ENCODE measurements around the gene ZNF438. TPM values are rescaled to one million over a fixed set of nuclear protein-coding genes. Genes with fewer than 3 reads are reported as not detected.

ZNF438 gene
- polyA plus RNA-seq, 3 donors, result 5.4 to 11.1 (median 9.3) TPM

- Histone ChIP-seq H2AFZ (ENCODE audit: insufficient read depth, low read depth, low read length, poor library complexity, severe bottlenecking) (no peak overlapping the region), H3K4me2 (replicated peaks; ENCODE audit: extremely low read depth, low read length, poor library complexity, severe bottlenecking) (no peak overlapping the region), H3K36me3 (replicated peaks in 1 of 2; ENCODE audit: control insufficient read depth in 1 of 2, insufficient read depth in 2 of 2, low read length in 2 of 2) (peaks cover 0 to 6% of the 10 kb centered on the region in 2 donors), H3K9me3 (replicated peaks in 1 of 2; ENCODE audit: control insufficient read depth in 1 of 2, insufficient read depth in 1 of 2, low read length in 2 of 2) (no peaks in the 10 kb centered on the region), H3K4me1 (ENCODE audit: control insufficient read depth in 1 of 2, insufficient read depth in 2 of 2, low read length in 2 of 2) (no peaks in the 10 kb centered on the region), H3K27ac (ENCODE audit: low read depth in 1 of 2, low read length in 2 of 2) (no peak overlapping the region), H3K27me3 (ENCODE audit: control insufficient read depth in 2 of 2, insufficient read depth in 2 of 2, low read length in 2 of 2) (no peaks in the 10 kb centered on the region), H3K4me3 (replicated peaks in 1 of 3; ENCODE audit: low read depth in 2 of 3, low read length in 3 of 3) (no peak overlapping the region), H3K9ac (ENCODE audit: insufficient read depth, low read length, poor library complexity, severe bottlenecking) (no peak overlapping the region), H4K20me1 (ENCODE audit: insufficient read depth, low read length) (no peaks in the 10 kb centered on the region), H3K79me2 (ENCODE audit: insufficient read depth, low read length) (no peaks in the 10 kb centered on the region)
- DNase-seq, result no peak
- Mint-ChIP-seq H3K9me3 (peaks cover 0 to 3% (median 0%) of the 10 kb centered on the region in 7 donors), H3K27me3 (ENCODE audit: low read depth in 3 of 3) (no peaks in the 10 kb centered on the region), H3K27ac (peak overlapping the region in 2 of 7 donors; percentile 26 to 70), H3K36me3 (peaks cover 21 to 25% of the 10 kb centered on the region in 2 donors), H3K4me3 (no peak overlapping the region), H3K4me1 (peaks cover 2% of the 10 kb centered on the region)
- no peak for TF ChIP-seq CTCF (IDR thresholded peaks at IDR 0.05)
- 70% methylated on average over 13 of the region's 13 CpGs for WGBS (ENCODE audit: insufficient coverage)
- intact Hi-C loops (cut with micrococcal nuclease), result no loop called here
Measured at GRCh38 chr10:30832749-30833627, 198.7 kb downstream of the ZNF438 start.

- Mint-ChIP-seq H3K4me1 (peaks cover 2% of the 10 kb centered on the region), H3K9me3 (peaks cover 0 to 3% (median 0%) of the 10 kb centered on the region in 7 donors), H3K27ac (no peak overlapping the region), H3K27me3 (ENCODE audit: low read depth in 3 of 3) (no peaks in the 10 kb centered on the region), H3K36me3 (peaks cover 18 to 25% of the 10 kb centered on the region in 2 donors), H3K4me3 (no peak overlapping the region)
- Histone ChIP-seq H3K79me2 (ENCODE audit: insufficient read depth, low read length) (no peaks in the 10 kb centered on the region), H3K4me2 (replicated peaks; ENCODE audit: extremely low read depth, low read length, poor library complexity, severe bottlenecking) (no peak overlapping the region), H3K36me3 (replicated peaks in 1 of 2; ENCODE audit: control insufficient read depth in 1 of 2, insufficient read depth in 2 of 2, low read length in 2 of 2) (peaks cover 0 to 6% of the 10 kb centered on the region in 2 donors), H3K4me1 (ENCODE audit: control insufficient read depth in 1 of 2, insufficient read depth in 2 of 2, low read length in 2 of 2) (no peaks in the 10 kb centered on the region), H3K27me3 (ENCODE audit: control insufficient read depth in 2 of 2, insufficient read depth in 2 of 2, low read length in 2 of 2) (no peaks in the 10 kb centered on the region), H4K20me1 (ENCODE audit: insufficient read depth, low read length) (no peaks in the 10 kb centered on the region), H3K9ac (ENCODE audit: insufficient read depth, low read length, poor library complexity, severe bottlenecking) (no peak overlapping the region), H2AFZ (ENCODE audit: insufficient read depth, low read depth, low read length, poor library complexity, severe bottlenecking) (no peak overlapping the region), H3K4me3 (replicated peaks in 1 of 3; ENCODE audit: low read depth in 2 of 3, low read length in 3 of 3) (no peak overlapping the region), H3K27ac (ENCODE audit: low read depth in 1 of 2, low read length in 2 of 2) (no peak overlapping the region), H3K9me3 (replicated peaks in 1 of 2; ENCODE audit: control insufficient read depth in 1 of 2, insufficient read depth in 1 of 2, low read length in 2 of 2) (no peaks in the 10 kb centered on the region)
- no peak for DNase-seq
- intact Hi-C loops (cut with micrococcal nuclease), result no loop called here
- no peak for TF ChIP-seq CTCF (IDR thresholded peaks at IDR 0.05)
- no CpG with 5 or more reads among the region's 10 CpGs for WGBS (ENCODE audit: insufficient coverage)
Measured at GRCh38 chr10:30832001-30832748, 199.5 kb downstream of the ZNF438 start.
